Endothelial cell of umbilical vein (primary cell): ENCODE measurements around the gene ANKUB1. TPM values are rescaled to one million over a fixed set of nuclear protein-coding genes. Genes with fewer than 3 reads are reported as not detected.

Experiments used
- BruUV-seq: library from RNA; stranded (reverse); fragments of 400-500 nt; replicated peaks from 2 replicates; lab custom pipeline; 2021; lab: Mats Ljungman, UMichigan
- CTCF ChIA-PET: fragments of 300-600, 350-600 bp; sonication (Branson Sonifier 250); formaldehyde crosslinking; loops from one replicate; lab custom pipeline; 2021; ENCODE audit warnings: antibody characterized with exemption, inconsistent platforms; lab: Charles Lee
- POLR2A ChIA-PET: fragments of 300-600, 350-600 bp; sonication (Branson Sonifier 250); formaldehyde crosslinking; loops from one replicate; lab custom pipeline; 2021; ENCODE audit warnings: antibody characterized with exemption, inconsistent platforms; lab: Charles Lee
- DNase-seq: peaks from one replicate; pipeline ENCODE4 v3.0.0-alpha.2; 2011; ENCODE audit warnings: low read depth, low spot score
- FAIRE-seq: peaks from 2 replicates; lab custom pipeline; 2011; peaks lifted over from hg19 to GRCh38; lab: Jason Lieb, UNC
- H2AFZ ChIP-seq: 2 replicates; pipeline ENCODE4 v1.6.0; 2012; ENCODE audit warnings: low read depth, low read length, control low read depth, inconsistent platforms
- H3K27ac ChIP-seq: 2 replicates; pipeline ENCODE4 v1.5.1; 2011; ENCODE audit warnings: low read depth, mild to moderate bottlenecking, control low read depth, low read length, moderate library complexity; ENCODE audit not compliant: insufficient read depth
- H3K27me3 ChIP-seq, 2 experiments: 2 replicates each; pipeline versions ENCODE4 v1.6.0 to v1.6.1; 2011; ENCODE audit warnings: low read length in 2 of 2, mixed read lengths in 1 of 2; ENCODE audit not compliant: control insufficient read depth in 2 of 2, insufficient read depth in 2 of 2
- H3K36me3 ChIP-seq, 2 experiments: 2 replicates in 1 of 2; 3 replicates in 1 of 2; pipeline ENCODE4 v1.5.1; 2011; ENCODE audit warnings: low read length in 2 of 2, mild to moderate bottlenecking in 1 of 2, moderate library complexity in 1 of 2; ENCODE audit not compliant: control insufficient read depth in 2 of 2, insufficient read depth in 2 of 2; ENCODE audit errors: extremely low read depth in 1 of 2
- H3K4me1 ChIP-seq: 3 replicates; pipeline ENCODE4 v1.5.1; 2011; ENCODE audit warnings: mild to moderate bottlenecking, low read length; ENCODE audit not compliant: control insufficient read depth, insufficient read depth; ENCODE audit errors: extremely low read depth
- H3K4me2 ChIP-seq: 2 replicates; pipeline ENCODE4 v1.6.1; 2011; ENCODE audit warnings: low read length, control low read depth, mixed read lengths; ENCODE audit not compliant: insufficient read depth
- H3K4me3 ChIP-seq, 3 experiments: fragments of 200-600 bp in 1 of 3; sonication (generic), shearing (Covaris generic) in 1 of 3; replicated peaks in 1 of 3; 2 replicates each; pipeline ENCODE4 v1.5.1; 2011 to 2016; ENCODE audit warnings: control low read depth in 3 of 3, low read length in 3 of 3, mild to moderate bottlenecking in 2 of 3, inconsistent platforms in 1 of 3, low read depth in 1 of 3, moderate library complexity in 1 of 3; ENCODE audit not compliant: insufficient read depth in 1 of 3
- H3K79me2 ChIP-seq: 2 replicates; pipeline ENCODE4 v1.6.0; 2012; ENCODE audit warnings: low read length, inconsistent platforms; ENCODE audit not compliant: control insufficient read depth, insufficient read depth
- H3K9ac ChIP-seq: replicated peaks from 2 replicates; pipeline ENCODE3; 2011; ENCODE audit warnings: low read length, control low read depth; ENCODE audit not compliant: insufficient read depth; ENCODE audit errors: extremely low read depth
- H3K9me1 ChIP-seq: replicated peaks from 3 replicates; pipeline ENCODE4 v1.6.0; 2011; ENCODE audit warnings: mild to moderate bottlenecking, low read length; ENCODE audit not compliant: control insufficient read depth, insufficient read depth; ENCODE audit errors: extremely low read depth
- H3K9me3 ChIP-seq: replicated peaks from 2 replicates; pipeline ENCODE4 v1.5.1; 2012; ENCODE audit warnings: low read length, inconsistent platforms; ENCODE audit not compliant: control insufficient read depth, insufficient read depth
- H4K20me1 ChIP-seq: replicated peaks from 2 replicates; pipeline ENCODE3; 2011; ENCODE audit warnings: mild to moderate bottlenecking, low read length; ENCODE audit not compliant: control insufficient read depth, insufficient read depth; ENCODE audit errors: extremely low read depth
- EZH2 ChIP-seq: IDR thresholded peaks from 2 replicates; pipeline ENCODE4 v1.6.1; 2012; ENCODE audit warnings: borderline replicate concordance, low read depth, mild to moderate bottlenecking, moderate library complexity, low read length, inconsistent platforms; ENCODE audit not compliant: severe bottlenecking
- FOS ChIP-seq: IDR thresholded peaks from 2 replicates; pipeline ENCODE4 v1.6.1; 2011; ENCODE audit warnings: mild to moderate bottlenecking, low read length, moderate library complexity, borderline replicate concordance; ENCODE audit not compliant: insufficient read depth
- GATA2 ChIP-seq: IDR thresholded peaks from 2 replicates; pipeline ENCODE4 v1.7.0; 2011; ENCODE audit warnings: low read depth, mild to moderate bottlenecking, moderate library complexity, mixed read lengths, low read length; ENCODE audit not compliant: insufficient read length, insufficient read depth
- JUN ChIP-seq: IDR thresholded peaks from 2 replicates; pipeline ENCODE4 v1.6.1; 2011; ENCODE audit warnings: borderline replicate concordance, low read depth; ENCODE audit not compliant: insufficient read length, insufficient read depth
- MAX ChIP-seq: IDR thresholded peaks from 2 replicates; pipeline ENCODE4 v1.6.1; 2011; ENCODE audit not compliant: insufficient read depth, insufficient read length
- MYC ChIP-seq: IDR thresholded peaks from one replicate; pipeline ENCODE4 v1.6.1; 2011; ENCODE audit warnings: mild to moderate bottlenecking, low read depth, low read length
- POLR2A ChIP-seq: IDR thresholded peaks from 2 replicates; pipeline ENCODE4 v1.6.1; 2012; ENCODE audit warnings: low read depth, mild to moderate bottlenecking, control low read depth, low read length
- POLR2AphosphoS5 ChIP-seq: IDR thresholded peaks from 2 replicates; pipeline ENCODE4 v1.6.1; 2012; ENCODE audit warnings: low read depth, mild to moderate bottlenecking, control low read depth, low read length, moderate library complexity; ENCODE audit not compliant: insufficient read depth
- dilution Hi-C: fragments of 300-500 bp; cut with MboI; formaldehyde crosslinking; loops from one replicate; pipeline ENCODE4 v1.15.0; 2019; ENCODE audit warnings: low sequenced_read_pairs; ENCODE audit not compliant: extremely low pct_ligation_motif_present
- intact Hi-C: fragments of 100-400 bp; cut with micrococcal nuclease; formaldehyde crosslinking; loops from one replicate; pipeline ENCODE4 v1.10.0; 2022
- polyA plus RNA-seq, 4 experiments: library from polyadenylated mRNA; depleted of rRNA in 3 of 4; stranded (reverse) in 3 of 4; unstranded in 1 of 4; fragments of >200 nt; gene quantifications; 2 replicates each; pipeline versions ENCODE4 v1.2.1 to v1.2.3, GENCODE V29; 2011 to 2012; ENCODE audit warnings: missing spikeins in 1 of 4
- total RNA-seq: library from RNA; stranded (reverse); gene quantifications from 2 replicates; pipeline ENCODE4 v1.2.3, GENCODE V29; 2021
- TF ChIP-seq, protein P1 (sequence below), 2 donors: IDR thresholded peaks; 1 replicate in 1 of 2; 2 replicates in 1 of 2; pipeline ENCODE4 v1.5.1; 2011; ENCODE audit warnings: low read length in 2 of 2, mild to moderate bottlenecking in 2 of 2, moderate library complexity in 2 of 2, control low read depth in 1 of 2, inconsistent platforms in 1 of 2, low read depth in 1 of 2; ENCODE audit not compliant: insufficient read depth in 1 of 2; ENCODE audit errors: extremely low read depth in 1 of 2

The ANKUB1 gene
- total and polyA plus RNA-seq, 2 donors (not counting 3 experiments of a cell fraction or from before 2014, with no cell fraction given), result not detected

GRCh38 chr3:149726716-149727407, 65.5 kb downstream of the ANKUB1 start:
- intact Hi-C loops (no loop called here), dilution Hi-C loops (loop anchor here (25.0 kb wide), 1 partner anchor 215 kb away; no protein-coding TSS in a partner anchor)
- Histone ChIP-seq H3K9me1 (no peaks in the 10 kb centered on the region), H3K9me3 (no peaks in the 10 kb centered on the region), H3K36me3 (no peaks in the 10 kb centered on the region), H3K4me1 (no peaks in the 10 kb centered on the region), H4K20me1 (no peaks in the 10 kb centered on the region), H3K79me2 (no peaks in the 10 kb centered on the region), H2AFZ (no peak overlapping the region), H3K9ac (no peak overlapping the region), H3K27me3 (no peaks in the 10 kb centered on the region), H3K4me3 (no peak overlapping the region), H3K4me2 (no peak overlapping the region), H3K27ac (no peak overlapping the region)
- POLR2A ChIA-PET, result no interaction called here
- BruUV-seq, result no TSS peak
- DNase-seq (no peak), FAIRE-seq (no peak)
- TF ChIP-seq GATA2 (no peak), JUN (no peak), POLR2A (no peak), FOS (no peak), MYC (no peak), POLR2AphosphoS5 (no peak), EZH2 (no peak), MAX (no peak)
- TF ChIP-seq, protein P1, sequence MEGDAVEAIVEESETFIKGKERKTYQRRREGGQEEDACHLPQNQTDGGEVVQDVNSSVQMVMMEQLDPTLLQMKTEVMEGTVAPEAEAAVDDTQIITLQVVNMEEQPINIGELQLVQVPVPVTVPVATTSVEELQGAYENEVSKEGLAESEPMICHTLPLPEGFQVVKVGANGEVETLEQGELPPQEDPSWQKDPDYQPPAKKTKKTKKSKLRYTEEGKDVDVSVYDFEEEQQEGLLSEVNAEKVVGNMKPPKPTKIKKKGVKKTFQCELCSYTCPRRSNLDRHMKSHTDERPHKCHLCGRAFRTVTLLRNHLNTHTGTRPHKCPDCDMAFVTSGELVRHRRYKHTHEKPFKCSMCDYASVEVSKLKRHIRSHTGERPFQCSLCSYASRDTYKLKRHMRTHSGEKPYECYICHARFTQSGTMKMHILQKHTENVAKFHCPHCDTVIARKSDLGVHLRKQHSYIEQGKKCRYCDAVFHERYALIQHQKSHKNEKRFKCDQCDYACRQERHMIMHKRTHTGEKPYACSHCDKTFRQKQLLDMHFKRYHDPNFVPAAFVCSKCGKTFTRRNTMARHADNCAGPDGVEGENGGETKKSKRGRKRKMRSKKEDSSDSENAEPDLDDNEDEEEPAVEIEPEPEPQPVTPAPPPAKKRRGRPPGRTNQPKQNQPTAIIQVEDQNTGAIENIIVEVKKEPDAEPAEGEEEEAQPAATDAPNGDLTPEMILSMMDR (IDR thresholded peaks at IDR 0.05; ENCODE audit: extremely low read depth in 1 of 2, insufficient read depth in 1 of 2, low read depth in 1 of 2, low read length in 2 of 2), result no peak
- CTCF ChIA-PET, result interaction anchor here (0.9 to 2.0 kb wide), 4 partner anchors 9 to 81 kb away, joined by 3 to 8 read pairs (median 4); no protein-coding TSS in a partner anchor
